Esophagus mucosa (tissue), 1 donor: ENCODE data around the gene ADK. TPM values are rescaled to one million over a fixed set of nuclear protein-coding genes. Genes with fewer than 3 reads are reported as not detected.

Experiments used
- ATAC-seq: fragments of 200-7000 bp; cut with Tn5 transposase; one replicate; pipeline ENCODE4 v1.9.1; 2020
- total RNA-seq: library from RNA; stranded (reverse); gene quantifications from one replicate; pipeline ENCODE4 v1.2.4, GENCODE V29; 2023
- donor health status: DM: yes; HTN: yes; CAD: no.

Gene ADK
- total RNA-seq, 1 donor from 2014 or later = 50.8 TPM

DNA sequence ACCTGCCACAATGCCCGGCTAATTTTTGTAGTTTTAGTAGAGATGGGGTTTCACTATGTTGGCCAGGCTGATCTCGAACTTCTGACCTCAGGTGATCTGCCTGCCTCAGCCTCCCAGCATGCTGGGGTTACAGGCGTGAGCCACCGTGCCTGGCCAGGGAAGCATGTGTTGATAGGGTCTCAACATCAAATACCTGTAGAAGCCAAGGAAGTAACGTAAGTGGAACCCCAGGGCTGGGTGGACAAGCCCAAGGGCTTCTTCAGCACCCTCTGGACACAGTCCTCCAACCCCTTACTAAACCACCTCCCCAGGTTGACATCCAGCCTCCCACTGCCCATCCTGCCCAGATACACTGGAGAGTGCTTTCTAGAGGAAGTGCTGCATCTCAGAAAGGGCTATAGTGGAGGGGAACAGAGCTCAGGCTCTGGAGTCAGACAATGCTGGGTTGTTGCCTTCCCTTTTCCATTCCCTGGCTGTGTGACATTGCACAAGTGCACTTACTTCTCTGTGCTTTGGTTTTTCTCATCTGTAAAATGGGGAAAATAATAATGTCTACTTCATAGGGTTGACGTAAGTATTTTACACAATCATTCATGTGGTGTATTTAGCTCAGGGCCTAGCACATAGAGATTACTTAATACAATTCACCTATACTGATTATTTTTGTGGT, 601.5 kb downstream of the ADK start:
- ATAC-seq = no peak

GRCh38 chr10:74753442-74754211, 602.6 kb downstream of the ADK start:
- no peak for ATAC-seq

DNA sequence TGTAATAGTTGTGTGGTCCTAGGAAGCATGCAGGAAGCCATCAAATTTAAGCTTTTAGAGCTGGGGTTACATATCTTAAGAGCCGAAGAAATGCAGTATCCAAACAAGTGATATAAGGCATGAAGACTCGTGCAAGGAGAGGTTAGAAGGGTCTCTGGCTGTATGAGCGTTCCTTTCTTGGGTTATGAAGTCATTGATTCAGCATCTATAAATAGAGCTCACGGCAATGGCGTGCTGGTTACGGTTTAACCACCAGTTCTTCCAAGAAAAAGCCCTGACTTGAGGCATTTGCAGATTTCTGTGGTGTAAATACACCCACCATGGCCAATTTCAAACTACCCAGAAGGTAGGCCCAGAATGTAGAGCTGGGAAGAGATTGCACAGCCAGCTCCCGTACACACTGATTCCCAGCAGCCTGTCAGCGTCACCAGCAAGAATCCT, 603.4 kb downstream of the ADK start:
- ATAC-seq = no peak

- no peak for ATAC-seq
Measured at GRCh38 chr10:74755273-74755672, 604.3 kb downstream of the ADK start.

Other genes starting within 250 kb of the ADK start
- 19.4 TPM for gene PLAU, start 240.1 kb upstream of the ADK start, total RNA-seq
- 70.2 TPM for gene VCL, start 153.1 kb upstream of the ADK start, total RNA-seq
- gene AP3M1, start 393 bp upstream of the ADK start, total RNA-seq = 22.6 TPM